KMS-11 (cell line): ENCODE measurements around the gene LRRFIP1.

Experiments
- H2AFZ ChIP-seq: fragments of 200-600 bp; sonication (generic); 2 replicates; pipeline ENCODE4 v1.6.1; 2016; ENCODE audit warnings: antibody characterized with exemption, mixed run types, low read depth
- H3K27ac ChIP-seq: fragments of 200-600 bp; sonication (generic); 2 replicates; pipeline ENCODE4 v1.6.1; 2016; ENCODE audit warnings: mild to moderate bottlenecking, mixed run types
- H3K27me3 ChIP-seq: fragments of 200-600 bp; sonication (generic); 2 replicates; pipeline ENCODE4 v1.6.1; 2017; ENCODE audit warnings: mild to moderate bottlenecking, low read depth, mixed run types, moderate library complexity; ENCODE audit not compliant: insufficient read depth
- H3K36me3 ChIP-seq: fragments of 200-600 bp; sonication (generic); 2 replicates; pipeline ENCODE4 v1.6.1; 2017; ENCODE audit warnings: mild to moderate bottlenecking, mixed run types; ENCODE audit not compliant: insufficient read depth
- H3K4me1 ChIP-seq: fragments of 200-600 bp; sonication (generic); 2 replicates; pipeline ENCODE4 v1.6.1; 2016; ENCODE audit warnings: mild to moderate bottlenecking, low read depth, mixed run types; ENCODE audit not compliant: poor library complexity, severe bottlenecking
- H3K4me2 ChIP-seq: fragments of 200-600 bp; sonication (generic); 2 replicates; pipeline ENCODE4 v1.7.0; 2016; ENCODE audit warnings: mild to moderate bottlenecking, mixed run types
- H3K4me3 ChIP-seq: fragments of 200-600 bp; sonication (generic); IDR thresholded peaks from 2 replicates; pipeline ENCODE4 v1.6.1; 2017; ENCODE audit warnings: low read depth, low read length, mixed read lengths; ENCODE audit not compliant: insufficient read depth
- H3K79me2 ChIP-seq: fragments of 200-600 bp; sonication (generic); 2 replicates; pipeline ENCODE4 v1.6.1; 2016; ENCODE audit warnings: low read depth, mixed run types; ENCODE audit not compliant: insufficient read depth
- H3K9ac ChIP-seq: fragments of 200-600 bp; sonication (generic); 2 replicates; pipeline ENCODE4 v1.6.1; 2016; ENCODE audit warnings: mild to moderate bottlenecking, mixed run types
- H4K20me1 ChIP-seq: fragments of 200-600 bp; sonication (generic); 2 replicates; pipeline ENCODE4 v1.6.1; 2016; ENCODE audit warnings: mild to moderate bottlenecking, mixed run types; ENCODE audit not compliant: insufficient read depth
- CTCF ChIP-seq: fragments of 200-600 bp; sonication (generic); conservative IDR thresholded peaks from 2 replicates; pipeline ENCODE4 v1.6.1; 2017; ENCODE audit warnings: low read depth, mild to moderate bottlenecking, antibody characterized with exemption, low read length, moderate library complexity, mixed read lengths

LRRFIP1 gene

DNA sequence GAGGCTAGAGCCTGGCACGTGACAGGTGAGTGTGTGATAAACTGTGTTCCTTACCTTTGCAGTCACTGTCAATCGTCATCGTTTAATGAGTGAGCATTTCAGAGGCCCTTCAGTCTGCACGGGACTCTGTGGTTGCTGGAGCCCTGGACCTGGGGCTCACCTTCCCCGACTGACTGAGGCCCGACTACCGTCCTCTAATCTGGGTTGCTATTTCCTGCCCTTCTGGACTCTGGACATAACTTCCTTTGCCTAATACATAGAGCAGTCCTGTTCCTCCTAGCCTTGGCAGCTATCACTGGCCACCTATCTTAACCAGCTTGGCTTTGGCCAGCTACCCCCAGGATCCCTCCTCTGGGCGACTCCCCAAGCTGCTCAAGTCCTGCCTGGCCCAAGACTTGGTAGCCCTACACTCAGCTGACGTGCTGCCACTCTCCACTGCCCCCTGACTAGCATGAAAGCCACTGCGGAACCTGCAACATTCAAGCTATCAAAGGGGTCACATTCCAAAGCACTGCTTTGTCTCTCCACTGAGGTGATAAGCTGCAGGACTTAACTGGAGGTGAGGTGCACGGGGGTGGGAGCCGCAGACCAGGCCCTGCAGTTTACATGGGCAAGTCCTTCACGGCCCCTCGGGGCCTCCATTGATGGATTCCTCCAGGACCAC, 25.8 kb upstream of the LRRFIP1 start:
- no peak overlapping the region for H3K4me3 ChIP-seq
- no peaks in the 10 kb centered on the region for H4K20me1 ChIP-seq
- H3K27me3 ChIP-seq, result no peaks in the 10 kb centered on the region
- H3K4me2 ChIP-seq, result no peak overlapping the region
- H3K79me2 ChIP-seq, result no peaks in the 10 kb centered on the region
- no peak overlapping the region for H2AFZ ChIP-seq
- no peaks in the 10 kb centered on the region for H3K36me3 ChIP-seq
- H3K9ac ChIP-seq, result no peak overlapping the region
- no peak for TF ChIP-seq CTCF
- H3K4me1 ChIP-seq, result no peaks in the 10 kb centered on the region
- no peak overlapping the region for H3K27ac ChIP-seq

- no peak overlapping the region for H3K4me3 ChIP-seq
- H3K79me2 ChIP-seq, result no peaks in the 10 kb centered on the region
- no peaks in the 10 kb centered on the region for H3K36me3 ChIP-seq
- no peak overlapping the region for H2AFZ ChIP-seq
- H3K9ac ChIP-seq, result no peak overlapping the region
- H3K27ac ChIP-seq, result no peak overlapping the region
- no peak for TF ChIP-seq CTCF
- H4K20me1 ChIP-seq, result no peaks in the 10 kb centered on the region
- no peaks in the 10 kb centered on the region for H3K4me1 ChIP-seq
- H3K27me3 ChIP-seq, result no peaks in the 10 kb centered on the region
- no peak overlapping the region for H3K4me2 ChIP-seq
These were observed 25.0 kb upstream of the LRRFIP1 start for GRCh38 chr2:237602409-237602808.

DNA sequence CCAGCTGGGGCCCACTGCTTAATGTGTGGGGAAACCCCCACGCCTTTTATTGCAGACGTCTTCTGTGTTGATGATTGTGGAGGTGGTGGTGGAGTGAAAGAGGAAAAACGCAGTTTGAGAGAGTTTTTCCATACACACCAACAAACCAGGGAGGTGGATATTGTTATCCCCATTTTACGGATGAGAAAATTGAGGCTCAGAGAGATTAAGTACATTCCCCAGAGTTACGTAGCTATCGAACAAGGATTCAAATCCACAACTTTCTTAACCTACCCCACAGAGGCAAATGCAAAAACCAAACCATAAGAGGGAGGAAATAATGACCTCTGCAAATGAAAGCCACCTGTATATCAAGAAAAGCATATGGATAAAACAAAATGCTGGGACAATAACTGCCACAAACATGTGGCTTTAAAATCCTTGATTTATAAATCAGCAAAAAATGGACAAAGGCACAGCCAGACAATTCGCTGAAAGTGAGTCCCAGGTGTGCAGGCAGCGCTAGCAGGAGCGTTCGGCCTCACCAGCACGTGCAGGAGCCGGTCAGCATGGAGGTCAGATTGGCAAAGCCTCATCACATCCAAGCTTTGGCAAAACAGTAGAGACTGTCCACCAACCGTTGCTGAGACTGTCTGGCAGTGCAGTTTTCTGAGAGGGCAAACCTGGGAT, 24.2 kb upstream of the LRRFIP1 start:
- Histone ChIP-seq H4K20me1 (no peaks in the 10 kb centered on the region), H3K4me2 (no peak overlapping the region), H3K27ac (no peak overlapping the region), H3K4me3 (no peak overlapping the region), H3K79me2 (no peaks in the 10 kb centered on the region), H3K36me3 (no peaks in the 10 kb centered on the region), H2AFZ (no peak overlapping the region), H3K27me3 (no peaks in the 10 kb centered on the region), H3K9ac (no peak overlapping the region), H3K4me1 (no peaks in the 10 kb centered on the region)
- TF ChIP-seq CTCF, result no peak

GRCh38 chr2:237603718-237604362, 23.5 kb upstream of the LRRFIP1 start:
- Histone ChIP-seq H4K20me1 (no peaks in the 10 kb centered on the region), H3K4me3 (no peak overlapping the region), H3K9ac (no peak overlapping the region), H3K27ac (no peak overlapping the region), H3K4me2 (no peak overlapping the region), H3K4me1 (no peaks in the 10 kb centered on the region), H2AFZ (no peak overlapping the region), H3K36me3 (no peaks in the 10 kb centered on the region), H3K79me2 (no peaks in the 10 kb centered on the region), H3K27me3 (no peaks in the 10 kb centered on the region)
- TF ChIP-seq CTCF, result no peak
